Hindlimb muscle (tissue), 1 donor: ENCODE results near the gene ERH. TPM values are rescaled to one million over a fixed set of nuclear protein-coding genes. Genes with fewer than 3 reads are reported as not detected.

Experiments
- polyA plus RNA-seq: library from polyadenylated mRNA; unstranded; fragments of 120-200 nt; gene quantifications from one replicate; pipeline ENCODE4 v1.2.1, GENCODE V29; 2013; ENCODE audit not compliant: insufficient read length

The ERH gene
- polyA plus RNA-seq, 1 donor = 127 TPM

Other genes starting within 250 kb of the ERH start
- 46.9 TPM for gene DCAF5, start 245.2 kb downstream of the ERH start, polyA plus RNA-seq
- gene EXD2, start 206.8 kb downstream of the ERH start, polyA plus RNA-seq = 16.2 TPM
- gene GALNT16, start 138.1 kb downstream of the ERH start, polyA plus RNA-seq = 25.7 TPM
- 27.1 TPM for gene SLC39A9, start 393 bp upstream of the ERH start, polyA plus RNA-seq
- gene PLEKHD1, start 86.4 kb upstream of the ERH start, polyA plus RNA-seq = 0.62 TPM
- not detected for gene CCDC177, start 176.6 kb upstream of the ERH start, polyA plus RNA-seq
- 22.6 TPM for gene SUSD6, start 213.3 kb upstream of the ERH start, polyA plus RNA-seq